ENCODE results near the gene SSR1.

GRCh38 chr6:7240351-7240750 lies 72.6 kb downstream of the SSR1 start:
- TF ChIP-seq CTCF (IDR thresholded peaks at IDR 0.05; ENCODE audit: insufficient read depth, low read depth, low read length) (no peak), EZH2 (IDR thresholded peaks at IDR 0.05; ENCODE audit: insufficient read depth, low read length) (no peak)

All from astrocyte (in vitro differentiated cells and primary cell).